Fibroblast of lung (primary cell): ENCODE measurements around the gene ORM2.

Experiments used
- EZH2 ChIP-seq: IDR thresholded peaks from 2 replicates; pipeline ENCODE4 v1.5.1; 2012; ENCODE audit warnings: low read length, control low read depth, mild to moderate bottlenecking; ENCODE audit errors: missing control alignments
- TF ChIP-seq, protein P1 (sequence below), 2 donors: IDR thresholded peaks in 1 of 2; conservative IDR thresholded peaks in 1 of 2; 1 replicate in 1 of 2; 2 replicates in 1 of 2; pipeline ENCODE4 v1.5.1; 2011 to 2012; ENCODE audit warnings: low read length in 2 of 2, control low read depth in 1 of 2, inconsistent platforms in 1 of 2, low read depth in 1 of 2, mild to moderate bottlenecking in 1 of 2

DNA sequence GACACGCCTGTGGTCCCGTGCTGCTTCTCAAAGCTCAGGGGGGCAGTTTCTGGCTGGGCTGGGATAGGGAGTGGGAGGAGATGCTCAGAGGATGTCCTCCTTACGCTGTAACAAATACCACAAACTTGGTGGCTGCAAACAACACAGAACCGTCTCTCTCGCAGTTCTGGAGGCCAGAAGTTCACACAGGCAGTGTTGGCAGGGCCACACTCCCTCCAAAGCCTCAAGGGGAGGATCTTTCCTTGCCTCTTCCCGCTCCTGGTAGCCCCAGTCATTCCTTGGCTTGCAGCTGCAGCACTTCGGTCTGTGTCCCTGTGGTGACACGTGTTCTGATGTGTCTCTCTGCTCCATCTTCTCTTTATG lies 17.2 kb upstream of the ORM2 start:
- TF ChIP-seq EZH2, result no peak
- TF ChIP-seq, protein P1, sequence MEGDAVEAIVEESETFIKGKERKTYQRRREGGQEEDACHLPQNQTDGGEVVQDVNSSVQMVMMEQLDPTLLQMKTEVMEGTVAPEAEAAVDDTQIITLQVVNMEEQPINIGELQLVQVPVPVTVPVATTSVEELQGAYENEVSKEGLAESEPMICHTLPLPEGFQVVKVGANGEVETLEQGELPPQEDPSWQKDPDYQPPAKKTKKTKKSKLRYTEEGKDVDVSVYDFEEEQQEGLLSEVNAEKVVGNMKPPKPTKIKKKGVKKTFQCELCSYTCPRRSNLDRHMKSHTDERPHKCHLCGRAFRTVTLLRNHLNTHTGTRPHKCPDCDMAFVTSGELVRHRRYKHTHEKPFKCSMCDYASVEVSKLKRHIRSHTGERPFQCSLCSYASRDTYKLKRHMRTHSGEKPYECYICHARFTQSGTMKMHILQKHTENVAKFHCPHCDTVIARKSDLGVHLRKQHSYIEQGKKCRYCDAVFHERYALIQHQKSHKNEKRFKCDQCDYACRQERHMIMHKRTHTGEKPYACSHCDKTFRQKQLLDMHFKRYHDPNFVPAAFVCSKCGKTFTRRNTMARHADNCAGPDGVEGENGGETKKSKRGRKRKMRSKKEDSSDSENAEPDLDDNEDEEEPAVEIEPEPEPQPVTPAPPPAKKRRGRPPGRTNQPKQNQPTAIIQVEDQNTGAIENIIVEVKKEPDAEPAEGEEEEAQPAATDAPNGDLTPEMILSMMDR (conservative IDR thresholded peaks at IDR 0.05 in 1 of 2, IDR thresholded peaks at IDR 0.05 in 1 of 2; ENCODE audit: low read depth in 1 of 2, low read length in 2 of 2), result no peak
